HPDE6-E6E7 (cell line): ENCODE data around the gene FAM222A.

Source experiments
- DNase-seq: peaks from one replicate; pipeline ENCODE4 v3.0.0; 2011; ENCODE audit warnings: missing footprints; ENCODE audit errors: extremely low spot score

The FAM222A gene

GRCh38 chr12:109724321-109724892, 10.8 kb downstream of the FAM222A start:
- no peak for DNase-seq

GRCh38 chr12:109725321-109726105, 11.9 kb downstream of the FAM222A start:
- no peak for DNase-seq

GRCh38 chr12:109726106-109726497, 12.5 kb downstream of the FAM222A start:
- no peak for DNase-seq

- DNase-seq, result no peak
These were observed 12.9 kb downstream of the FAM222A start for GRCh38 chr12:109726511-109727038.

GRCh38 chr12:109727039-109727723, 13.6 kb downstream of the FAM222A start:
- no peak for DNase-seq

- DNase-seq, result no peak
These were observed 14.4 kb downstream of the FAM222A start for GRCh38 chr12:109727746-109728726.

GRCh38 chr12:109728921-109729320, 15.3 kb downstream of the FAM222A start:
- DNase-seq, result no peak

GRCh38 chr12:109729371-109729781, 15.8 kb downstream of the FAM222A start:
- DNase-seq, result no peak

GRCh38 chr12:109729801-109730200, 16.2 kb downstream of the FAM222A start:
- DNase-seq, result no peak

GRCh38 chr12:109730306-109731145, 16.9 kb downstream of the FAM222A start:
- DNase-seq, result no peak

GRCh38 chr12:109731231-109731731, 17.7 kb downstream of the FAM222A start:
- no peak for DNase-seq

GRCh38 chr12:109731806-109732205, 18.2 kb downstream of the FAM222A start:
- DNase-seq, result no peak

- DNase-seq, result no peak
These were observed 19.0 kb downstream of the FAM222A start for GRCh38 chr12:109732321-109733305.

GRCh38 chr12:109734219-109735000, 20.8 kb downstream of the FAM222A start:
- DNase-seq, result no peak

- DNase-seq, result no peak
These were observed 21.5 kb downstream of the FAM222A start for GRCh38 chr12:109735051-109735521.

GRCh38 chr12:109735825-109736551, 22.4 kb downstream of the FAM222A start:
- no peak for DNase-seq

- no peak for DNase-seq
These were observed 23.0 kb downstream of the FAM222A start for GRCh38 chr12:109736552-109737108.
